Activated T-helper 1 cell treated with anti-CD3 and anti-CD28 coated beads, Interleukin-2, amount 50 U/mL, for 16 hours (primary cell): Measurements from ENCODE around the gene ADAMTSL3.

Source experiments
- DNase-seq, 2 donors: peaks; one replicate each; pipeline ENCODE4 v3.0.0-alpha.2; 2020; ENCODE audit warnings: low read depth in 1 of 2, low spot score in 1 of 2

Gene ADAMTSL3

GRCh38 chr15:83866692-83867091, 212.8 kb downstream of the ADAMTSL3 start:
- DNase-seq: no peak

DNA sequence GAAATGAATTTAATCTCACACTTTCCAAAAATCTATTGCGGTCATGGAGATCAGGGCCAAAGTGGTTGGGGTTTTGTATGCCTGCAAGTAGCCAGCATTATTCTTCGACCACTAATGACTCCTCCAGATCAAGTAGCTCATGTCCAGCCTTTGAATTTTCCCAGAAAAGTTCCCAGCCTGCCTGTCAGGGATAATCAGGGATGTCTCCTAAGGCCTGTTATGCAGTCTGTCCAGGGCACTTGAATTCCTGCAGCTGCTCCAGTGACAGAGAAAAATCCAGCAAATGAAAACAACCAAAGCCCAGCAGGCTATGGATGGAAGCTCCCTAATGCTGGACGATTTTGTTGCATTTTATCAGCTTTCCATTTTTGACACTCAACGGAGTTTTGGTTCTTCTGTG, 215.4 kb downstream of the ADAMTSL3 start:
- no peak for DNase-seq

DNA sequence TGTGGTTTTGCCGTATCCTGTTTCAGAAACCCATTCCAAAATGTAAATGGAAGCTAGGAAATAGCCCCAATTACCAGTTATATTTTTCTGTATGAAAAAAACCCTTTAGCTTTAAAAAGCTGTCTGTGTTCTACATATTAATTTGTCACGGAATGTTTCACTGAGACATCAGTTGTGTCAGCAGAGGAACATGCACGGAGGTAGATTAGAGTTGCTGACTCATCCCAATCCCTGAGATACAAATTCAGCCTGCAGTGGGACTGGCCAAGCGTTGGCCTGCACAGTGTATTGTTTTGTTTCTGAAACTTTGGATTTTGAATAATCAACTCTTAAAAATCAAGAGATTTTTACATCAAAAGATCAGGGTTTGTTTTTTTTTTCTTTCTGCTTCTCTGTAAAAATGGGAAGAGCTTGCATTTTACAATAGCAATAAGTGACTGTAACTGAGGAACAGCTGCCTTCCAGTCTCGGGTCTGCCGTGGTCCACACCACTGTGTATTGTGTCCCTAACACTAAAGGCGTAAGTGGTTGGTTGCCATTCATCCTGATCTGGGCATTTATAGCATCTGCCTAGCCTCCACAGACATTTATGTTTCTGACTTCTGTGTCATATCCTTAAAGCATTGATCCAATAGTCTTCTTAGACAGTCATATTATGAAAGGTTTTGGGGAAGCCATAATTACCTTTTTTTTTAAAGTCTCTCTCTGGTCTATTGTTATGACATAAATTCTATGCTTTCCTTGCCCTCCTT, 218.1 kb downstream of the ADAMTSL3 start:
- no peak for DNase-seq

DNA sequence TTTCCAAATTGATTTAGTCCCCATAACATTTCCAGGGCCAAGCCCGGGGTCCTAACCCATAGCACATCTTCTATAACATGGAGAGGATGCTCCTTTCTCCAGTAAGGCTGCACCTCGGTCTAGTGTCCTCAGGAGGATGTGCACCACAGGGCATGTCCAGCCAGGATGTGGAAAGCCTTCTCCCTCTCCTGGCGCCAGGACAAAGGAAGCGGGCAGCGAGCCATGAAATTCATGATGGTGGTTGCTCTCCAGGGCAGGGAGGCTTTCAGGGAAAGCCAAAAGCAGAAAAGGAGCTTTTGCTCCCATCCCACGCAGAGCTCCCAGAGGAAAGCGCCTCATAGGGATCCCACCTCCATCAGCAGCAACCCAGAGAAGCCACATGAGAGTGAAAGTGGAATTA, 220.0 kb downstream of the ADAMTSL3 start:
- no peak for DNase-seq

DNA sequence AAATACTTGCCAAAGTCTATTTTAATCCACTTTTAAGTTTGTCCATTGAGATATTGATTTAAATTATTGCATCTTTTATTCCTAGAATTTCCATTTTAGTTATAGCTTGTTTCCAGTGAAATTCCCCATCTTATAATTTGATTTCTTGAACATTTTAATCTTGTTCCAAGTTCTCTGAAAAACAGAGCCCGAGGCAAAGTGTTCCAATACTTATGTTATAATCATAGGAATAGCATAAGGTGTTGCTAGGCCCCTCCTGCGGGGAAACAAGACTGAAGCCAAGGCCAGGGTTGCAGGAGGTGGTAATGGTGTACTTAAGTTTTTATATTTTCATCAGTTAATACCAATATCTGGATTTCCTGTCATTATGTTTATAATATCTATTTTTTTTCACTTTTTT, 226.6 kb downstream of the ADAMTSL3 start:
- no peak for DNase-seq

GRCh38 chr15:83881156-83881555, 227.2 kb downstream of the ADAMTSL3 start:
- DNase-seq: no peak

GRCh38 chr15:83886321-83886720, 232.4 kb downstream of the ADAMTSL3 start:
- no peak for DNase-seq

GRCh38 chr15:83887404-83887803, 233.5 kb downstream of the ADAMTSL3 start:
- DNase-seq: no peak

DNA sequence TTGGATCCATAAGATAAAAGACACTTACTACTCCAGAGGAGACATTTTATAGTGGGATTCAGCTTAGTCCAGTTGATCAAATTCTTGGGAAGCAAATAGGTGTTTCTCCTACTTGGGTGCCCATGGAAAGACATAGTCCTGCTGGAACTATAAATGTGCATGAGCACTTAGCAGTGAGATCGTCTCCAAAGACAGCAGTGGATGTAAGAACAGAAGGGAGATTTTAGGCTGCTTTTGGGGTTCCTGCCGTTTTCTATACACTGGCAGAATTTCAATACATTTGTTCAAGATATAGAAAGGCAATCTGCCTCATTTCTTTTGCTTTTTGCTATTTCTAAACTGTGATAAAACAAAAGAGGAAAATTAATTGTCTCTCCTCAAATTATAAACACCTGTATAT, 234.0 kb downstream of the ADAMTSL3 start:
- DNase-seq: no peak

GRCh38 chr15:83889995-83890394, 236.1 kb downstream of the ADAMTSL3 start:
- no peak for DNase-seq

DNA sequence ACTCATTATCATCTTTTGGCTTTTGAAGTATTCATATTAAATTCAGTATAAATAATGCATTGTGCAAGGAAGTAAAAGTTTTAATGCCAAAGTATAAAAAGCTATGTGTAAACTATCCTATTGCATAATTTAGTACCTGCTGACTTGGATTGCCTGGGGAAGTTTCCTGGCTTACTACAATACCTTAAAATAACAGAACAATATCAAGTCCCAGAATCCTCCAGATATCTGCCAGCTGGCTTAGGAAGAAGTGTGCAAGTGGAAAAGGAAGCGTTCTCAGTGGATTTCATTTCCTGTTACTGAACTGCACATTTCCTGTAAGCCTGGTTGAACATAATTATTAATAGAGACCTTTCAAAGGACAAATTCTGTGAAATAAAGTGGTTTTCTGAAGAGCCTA, 236.7 kb downstream of the ADAMTSL3 start:
- no peak for DNase-seq

GRCh38 chr15:83892498-83892897, 238.6 kb downstream of the ADAMTSL3 start:
- no peak for DNase-seq

DNA sequence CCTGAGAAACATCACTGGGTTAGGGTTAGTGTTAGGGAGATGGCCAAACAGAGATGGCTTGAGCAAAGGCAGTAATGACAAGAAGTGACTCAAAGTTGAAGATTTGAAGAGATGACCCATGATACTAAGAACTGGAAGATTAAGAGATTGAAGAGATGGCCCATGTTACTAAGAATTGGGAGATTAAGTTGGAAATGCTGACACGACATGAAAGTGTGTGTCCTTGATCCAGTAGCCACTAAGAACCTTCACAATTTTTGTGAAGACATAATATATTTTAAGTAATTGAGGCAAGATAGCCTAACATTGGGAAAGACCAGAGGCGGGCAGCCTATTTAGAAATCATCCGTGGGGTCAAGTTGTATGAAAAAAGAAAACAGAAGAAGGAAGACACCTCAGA, 239.4 kb downstream of the ADAMTSL3 start:
- DNase-seq: no peak

DNA sequence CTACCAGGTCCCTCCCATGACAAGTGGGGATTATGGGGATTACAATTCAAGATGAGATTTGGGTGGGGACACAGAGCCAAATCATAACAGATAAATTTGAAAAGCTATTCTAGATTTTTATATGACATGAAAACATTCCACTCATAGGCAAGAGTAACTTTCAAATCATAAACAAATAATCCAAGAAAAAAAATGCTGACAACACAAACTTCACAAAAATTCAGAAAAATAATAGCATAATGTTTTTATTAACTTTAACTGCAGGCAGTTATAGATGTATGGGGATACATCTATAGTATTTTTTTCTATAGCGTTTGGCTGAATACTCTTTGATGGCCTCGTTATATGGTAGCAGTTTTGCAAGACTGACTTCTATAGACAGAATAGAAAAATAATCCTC, 243.1 kb downstream of the ADAMTSL3 start:
- DNase-seq: no peak

DNA sequence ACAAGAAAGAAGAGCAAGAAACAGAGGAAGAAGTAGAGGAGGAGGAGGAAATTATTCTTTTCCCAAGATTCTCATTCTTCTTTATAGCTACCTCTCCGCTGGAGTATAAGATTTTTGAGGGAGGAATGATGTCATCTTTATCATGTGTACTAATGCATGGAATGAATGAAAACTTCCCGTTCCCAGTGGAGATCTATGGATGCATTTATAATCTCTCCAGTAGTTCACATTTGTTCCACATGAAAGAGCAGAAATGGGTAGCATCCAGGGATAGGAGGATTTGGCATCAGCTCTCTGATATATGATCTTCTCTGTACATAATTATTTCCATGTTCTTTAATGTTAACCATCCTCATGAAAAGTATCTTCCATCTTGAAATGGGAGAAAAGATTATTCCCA, 244.4 kb downstream of the ADAMTSL3 start:
- no peak for DNase-seq

DNA sequence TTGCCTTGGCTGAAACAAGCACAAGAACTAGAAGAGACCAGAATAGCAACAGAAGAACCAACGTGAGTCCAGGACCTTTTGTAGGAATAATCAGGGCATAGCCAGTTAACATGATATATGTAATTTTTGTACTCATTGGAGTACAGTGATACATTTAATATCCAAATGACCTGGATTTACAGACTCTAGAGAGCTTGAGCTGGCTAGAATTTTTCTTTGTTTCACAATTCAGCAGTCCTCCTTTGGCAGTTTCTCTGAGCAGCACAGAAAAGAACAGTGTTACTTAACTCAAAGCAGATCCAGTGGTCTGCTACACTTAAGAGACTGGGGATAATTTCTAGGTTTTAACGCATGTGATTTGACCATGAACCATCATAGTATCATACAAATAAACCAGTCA, 245.7 kb downstream of the ADAMTSL3 start:
- DNase-seq: no peak

DNA sequence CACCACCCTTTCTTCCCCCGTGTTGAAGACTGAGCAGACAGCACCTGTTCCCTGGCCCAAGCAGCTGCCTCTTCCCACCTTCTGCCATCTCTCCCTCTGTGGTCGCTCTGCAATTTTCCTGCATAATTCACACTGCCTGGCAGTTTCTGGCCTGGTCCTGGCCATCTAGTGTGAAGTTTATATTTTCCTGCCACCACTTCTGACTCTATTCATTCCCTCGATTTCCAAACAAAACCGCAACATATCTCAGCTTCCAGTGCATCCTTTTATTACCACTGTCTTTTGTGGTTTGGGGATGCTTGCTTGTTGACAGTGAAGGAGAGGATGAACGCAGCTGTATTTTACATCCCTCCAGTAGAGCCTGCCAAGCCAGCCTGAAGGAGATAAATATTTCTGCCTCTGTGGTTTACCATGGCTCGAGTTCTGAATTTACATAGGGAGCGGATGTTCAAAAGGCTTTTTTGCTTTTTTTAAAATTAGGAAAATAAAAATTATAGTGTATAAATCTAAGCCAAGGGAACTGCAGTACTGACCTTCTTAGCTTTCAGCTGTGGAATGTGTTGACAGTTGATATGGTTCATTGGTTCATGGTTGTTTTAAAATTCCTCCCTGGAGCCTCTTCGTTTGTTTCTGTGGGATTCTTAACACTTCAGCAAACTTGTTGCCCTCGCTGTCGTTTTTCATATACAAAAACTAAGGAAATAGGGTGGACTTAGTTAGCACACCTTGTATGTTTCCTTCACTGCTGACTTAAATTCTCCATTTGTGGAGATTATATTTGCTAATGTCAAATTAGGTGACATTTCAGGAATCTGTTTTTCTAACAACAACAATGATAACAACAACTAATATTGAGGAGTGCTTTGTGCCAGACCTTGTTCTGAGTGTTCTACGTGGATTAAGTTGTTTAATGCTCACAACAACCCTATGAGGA, 250.5 kb downstream of the ADAMTSL3 start:
- no peak for DNase-seq

DNA sequence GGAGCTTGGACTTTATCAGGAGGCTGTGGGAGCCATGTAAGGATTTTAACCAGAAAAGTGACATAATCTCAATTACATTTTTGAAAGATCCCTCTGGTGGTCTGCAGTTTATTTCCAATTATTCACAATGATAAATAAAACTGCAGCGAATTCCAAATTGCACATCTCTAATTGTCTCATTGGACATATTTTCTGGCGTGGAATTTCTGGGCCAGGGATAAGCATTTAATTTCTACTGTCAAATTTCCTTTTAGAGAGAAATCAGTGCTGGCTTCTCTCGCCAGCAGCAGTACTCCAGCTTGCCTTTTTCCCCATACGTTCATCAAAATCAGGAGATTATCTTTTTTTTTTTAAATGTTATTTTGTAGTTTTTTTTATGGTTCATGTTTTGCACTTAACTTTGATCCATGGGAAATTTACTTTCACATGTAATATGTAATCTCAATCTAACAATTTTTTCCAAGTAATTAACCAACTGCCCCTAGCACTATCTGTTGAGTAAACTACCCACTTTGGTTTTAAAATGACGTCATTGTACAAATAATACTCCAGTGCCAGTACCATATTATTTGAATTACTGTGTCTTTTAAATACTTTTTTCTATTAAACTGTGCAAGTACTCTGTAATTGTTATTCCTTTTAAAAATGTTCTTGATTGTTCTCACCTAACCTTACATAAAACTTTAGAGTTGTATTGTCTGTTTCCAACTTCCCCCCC, 251.8 kb downstream of the ADAMTSL3 start:
- no peak for DNase-seq

GRCh38 chr15:83911345-83911744, 257.4 kb downstream of the ADAMTSL3 start:
- DNase-seq: no peak

- no peak for DNase-seq
These were observed 258.4 kb downstream of the ADAMTSL3 start for GRCh38 chr15:83912343-83912742.

DNA sequence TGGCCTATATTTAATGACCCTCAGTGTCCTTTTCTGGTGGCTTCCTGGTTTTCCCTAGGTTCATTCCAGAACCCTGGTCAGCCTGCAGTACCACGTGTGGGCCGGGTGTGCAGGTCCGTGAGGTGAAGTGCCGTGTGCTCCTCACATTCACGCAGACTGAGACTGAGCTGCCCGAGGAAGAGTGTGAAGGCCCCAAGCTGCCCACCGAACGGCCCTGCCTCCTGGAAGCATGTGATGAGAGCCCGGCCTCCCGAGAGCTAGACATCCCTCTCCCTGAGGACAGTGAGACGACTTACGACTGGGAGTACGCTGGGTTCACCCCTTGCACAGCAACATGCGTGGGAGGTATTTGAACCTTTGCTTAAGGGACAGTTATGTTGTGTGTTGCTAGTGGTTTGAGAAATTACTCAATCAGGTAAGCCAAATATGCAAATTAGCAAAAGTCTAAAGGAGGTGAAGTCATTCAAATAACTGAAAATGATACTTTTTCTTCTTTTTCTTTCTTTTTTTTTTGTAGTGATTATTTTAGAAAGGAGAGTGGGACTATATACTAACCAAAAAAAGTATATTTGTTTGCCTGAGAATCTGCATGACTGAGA, 259.2 kb downstream of the ADAMTSL3 start:
- DNase-seq: no peak
